Measurements from ENCODE around the gene PHF12. TPM values are rescaled to one million over a fixed set of nuclear protein-coding genes. Genes with fewer than 3 reads are reported as not detected.

The PHF12 gene
- total RNA-seq, 1 experiment from 2014 or later, result 35.7 TPM

- CTCF ChIA-PET, result interaction anchor here (1.1 to 5.4 kb wide), 5 partner anchors 10 to 236 kb away, joined by 3 to 225 read pairs (median 68); partner anchors contain the start of gene PHF12
- no TSS peak for BruUV-seq (replicated peaks)
- Histone ChIP-seq H3K27me3 (ENCODE audit: insufficient read depth, low read length) (0 out of 2 replicates have a peak, but pooled peaks cover 6% of the 10 kb centered on the region), H3K4me1 (ENCODE audit: control insufficient read depth in 1 of 2, insufficient read depth in 2 of 2, low read length in 2 of 2) (peaks cover 0 to 9% of the 10 kb centered on the region in 2 experiments; a peak in 2 of 4 replicates), H3K27ac (ENCODE audit: low read depth, low read length) (no peak overlapping the region), H3K9ac (ENCODE audit: low read length) (no peak overlapping the region), H3K4me3 (replicated peaks in 1 of 2; ENCODE audit: low read depth in 1 of 2, low read length in 2 of 2) (no peak overlapping the region), H2AFZ (ENCODE audit: low read depth, low read length, poor library complexity, severe bottlenecking) (no peak overlapping the region), H3K9me2 (ENCODE audit: insufficient read depth) (no peaks in the 10 kb centered on the region), H4K20me1 (ENCODE audit: insufficient read depth) (no peaks in the 10 kb centered on the region), H3K4me2 (ENCODE audit: low read length) (no peak overlapping the region), H3K9me3 (ENCODE audit: control insufficient read depth in 1 of 2, insufficient read depth in 1 of 2, low read depth in 1 of 2, low read length in 2 of 2) (no peaks in the 10 kb centered on the region), H3K79me2 (ENCODE audit: insufficient read depth, low read length) (no peaks in the 10 kb centered on the region), H3K36me3 (ENCODE audit: control insufficient read depth in 1 of 2, insufficient read depth in 2 of 2, low read length in 2 of 2) (no peaks in the 10 kb centered on the region)
- POLR2A ChIA-PET, result no interaction called here
- intact Hi-C loops (cut with micrococcal nuclease), result no loop called here
- TF ChIP-seq MAX (IDR thresholded peaks at IDR 0.05), result no peak
- RAD21 ChIA-PET (ENCODE audit: low non-redundant PET in 1 of 2, low total read pairs in 2 of 2, uncharacterized antibody in 2 of 2, unreplicated experiment in 2 of 2), result interaction anchor here in 1 of 2 experiments (1.1 kb wide), 1 partner anchor 154 kb away, joined by 4 read pairs; no protein-coding TSS in a partner anchor
- ATAC-seq (no peak), DNase-seq (ENCODE audit: low read depth, low spot score) (no peak)
Observed at GRCh38 chr17:28963055-28963611, 11.8 kb upstream of the PHF12 start.

- Histone ChIP-seq H2AFZ (ENCODE audit: low read depth, low read length, poor library complexity, severe bottlenecking) (no peak overlapping the region), H3K4me2 (ENCODE audit: low read length) (no peak overlapping the region), H3K36me3 (ENCODE audit: control insufficient read depth in 1 of 2, insufficient read depth in 2 of 2, low read length in 2 of 2) (no peaks in the 10 kb centered on the region), H3K27ac (ENCODE audit: low read depth, low read length) (no peak overlapping the region), H3K79me2 (ENCODE audit: insufficient read depth, low read length) (no peaks in the 10 kb centered on the region), H3K9me2 (ENCODE audit: insufficient read depth) (no peaks in the 10 kb centered on the region), H3K4me3 (replicated peaks in 1 of 2; ENCODE audit: low read depth in 1 of 2, low read length in 2 of 2) (no peak overlapping the region), H3K27me3 (ENCODE audit: insufficient read depth, low read length) (0 out of 2 replicates have a peak, but pooled peaks cover 6% of the 10 kb centered on the region), H3K9me3 (ENCODE audit: control insufficient read depth in 1 of 2, insufficient read depth in 1 of 2, low read depth in 1 of 2, low read length in 2 of 2) (no peaks in the 10 kb centered on the region), H3K4me1 (ENCODE audit: control insufficient read depth in 1 of 2, insufficient read depth in 2 of 2, low read length in 2 of 2) (peaks cover 0 to 9% of the 10 kb centered on the region in 2 experiments; a peak in 2 of 4 replicates), H3K9ac (ENCODE audit: low read length) (no peak overlapping the region), H4K20me1 (ENCODE audit: insufficient read depth) (no peaks in the 10 kb centered on the region)
- no peak for ATAC-seq
- no TSS peak for BruUV-seq (replicated peaks)
- intact Hi-C loops (cut with micrococcal nuclease), result no loop called here
- RAD21 ChIA-PET (ENCODE audit: low non-redundant PET in 1 of 2, low total read pairs in 2 of 2, uncharacterized antibody in 2 of 2, unreplicated experiment in 2 of 2), result no interaction called here
- POLR2A ChIA-PET, result no interaction called here
- TF ChIP-seq TCF7L2 (IDR thresholded peaks at IDR 0.05; ENCODE audit: borderline replicate concordance, extremely low read depth, insufficient read depth, insufficient read length) (no peak), SRF (IDR thresholded peaks at IDR 0.05; ENCODE audit: low read depth) (no peak), YY1 (IDR thresholded peaks at IDR 0.05; ENCODE audit: extremely low read depth, insufficient replicate concordance, low read depth, low read length) (no peak), JUND (IDR thresholded peaks at IDR 0.05) (no peak), ZFX (IDR thresholded peaks at IDR 0.05) (no peak), EZH2phosphoT487 (IDR thresholded peaks at IDR 0.05; ENCODE audit: borderline replicate concordance) (no peak), POLR2A (IDR thresholded peaks at IDR 0.05; ENCODE audit: borderline replicate concordance, extremely low read depth, insufficient read depth, insufficient read length) (no peak), FOSL1 (IDR thresholded peaks at IDR 0.05; ENCODE audit: low read depth) (no peak), CBX3 (IDR thresholded peaks at IDR 0.05; ENCODE audit: low read depth) (no peak)
- TF ChIP-seq, protein P1, sequence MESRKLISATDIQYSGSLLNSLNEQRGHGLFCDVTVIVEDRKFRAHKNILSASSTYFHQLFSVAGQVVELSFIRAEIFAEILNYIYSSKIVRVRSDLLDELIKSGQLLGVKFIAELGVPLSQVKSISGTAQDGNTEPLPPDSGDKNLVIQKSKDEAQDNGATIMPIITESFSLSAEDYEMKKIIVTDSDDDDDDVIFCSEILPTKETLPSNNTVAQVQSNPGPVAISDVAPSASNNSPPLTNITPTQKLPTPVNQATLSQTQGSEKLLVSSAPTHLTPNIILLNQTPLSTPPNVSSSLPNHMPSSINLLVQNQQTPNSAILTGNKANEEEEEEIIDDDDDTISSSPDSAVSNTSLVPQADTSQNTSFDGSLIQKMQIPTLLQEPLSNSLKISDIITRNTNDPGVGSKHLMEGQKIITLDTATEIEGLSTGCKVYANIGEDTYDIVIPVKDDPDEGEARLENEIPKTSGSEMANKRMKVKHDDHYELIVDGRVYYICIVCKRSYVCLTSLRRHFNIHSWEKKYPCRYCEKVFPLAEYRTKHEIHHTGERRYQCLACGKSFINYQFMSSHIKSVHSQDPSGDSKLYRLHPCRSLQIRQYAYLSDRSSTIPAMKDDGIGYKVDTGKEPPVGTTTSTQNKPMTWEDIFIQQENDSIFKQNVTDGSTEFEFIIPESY (IDR thresholded peaks at IDR 0.05; ENCODE audit: extremely low read depth, insufficient replicate concordance, low read length), result no peak
- TF ChIP-seq, protein P2, sequence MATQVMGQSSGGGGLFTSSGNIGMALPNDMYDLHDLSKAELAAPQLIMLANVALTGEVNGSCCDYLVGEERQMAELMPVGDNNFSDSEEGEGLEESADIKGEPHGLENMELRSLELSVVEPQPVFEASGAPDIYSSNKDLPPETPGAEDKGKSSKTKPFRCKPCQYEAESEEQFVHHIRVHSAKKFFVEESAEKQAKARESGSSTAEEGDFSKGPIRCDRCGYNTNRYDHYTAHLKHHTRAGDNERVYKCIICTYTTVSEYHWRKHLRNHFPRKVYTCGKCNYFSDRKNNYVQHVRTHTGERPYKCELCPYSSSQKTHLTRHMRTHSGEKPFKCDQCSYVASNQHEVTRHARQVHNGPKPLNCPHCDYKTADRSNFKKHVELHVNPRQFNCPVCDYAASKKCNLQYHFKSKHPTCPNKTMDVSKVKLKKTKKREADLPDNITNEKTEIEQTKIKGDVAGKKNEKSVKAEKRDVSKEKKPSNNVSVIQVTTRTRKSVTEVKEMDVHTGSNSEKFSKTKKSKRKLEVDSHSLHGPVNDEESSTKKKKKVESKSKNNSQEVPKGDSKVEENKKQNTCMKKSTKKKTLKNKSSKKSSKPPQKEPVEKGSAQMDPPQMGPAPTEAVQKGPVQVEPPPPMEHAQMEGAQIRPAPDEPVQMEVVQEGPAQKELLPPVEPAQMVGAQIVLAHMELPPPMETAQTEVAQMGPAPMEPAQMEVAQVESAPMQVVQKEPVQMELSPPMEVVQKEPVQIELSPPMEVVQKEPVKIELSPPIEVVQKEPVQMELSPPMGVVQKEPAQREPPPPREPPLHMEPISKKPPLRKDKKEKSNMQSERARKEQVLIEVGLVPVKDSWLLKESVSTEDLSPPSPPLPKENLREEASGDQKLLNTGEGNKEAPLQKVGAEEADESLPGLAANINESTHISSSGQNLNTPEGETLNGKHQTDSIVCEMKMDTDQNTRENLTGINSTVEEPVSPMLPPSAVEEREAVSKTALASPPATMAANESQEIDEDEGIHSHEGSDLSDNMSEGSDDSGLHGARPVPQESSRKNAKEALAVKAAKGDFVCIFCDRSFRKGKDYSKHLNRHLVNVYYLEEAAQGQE (IDR thresholded peaks at IDR 0.05; ENCODE audit: low read depth), result no peak
- CTCF ChIA-PET, result interaction anchor here (1.1 to 5.4 kb wide), 3 partner anchors 8 to 156 kb away, joined by 3 to 68 read pairs (median 8); partner anchors contain the start of gene PHF12
- no peak for DNase-seq (ENCODE audit: low read depth, low spot score)
Observed at GRCh38 chr17:28961391-28961790, 10.1 kb upstream of the PHF12 start.
